ENCODE results near the gene GARRE1.
"Not testable (repeated sequence)": the region's sequence is repeated elsewhere in the genome, so short reads cannot be mapped to it uniquely, and the experiment has no call there.

GARRE1 gene

DNA sequence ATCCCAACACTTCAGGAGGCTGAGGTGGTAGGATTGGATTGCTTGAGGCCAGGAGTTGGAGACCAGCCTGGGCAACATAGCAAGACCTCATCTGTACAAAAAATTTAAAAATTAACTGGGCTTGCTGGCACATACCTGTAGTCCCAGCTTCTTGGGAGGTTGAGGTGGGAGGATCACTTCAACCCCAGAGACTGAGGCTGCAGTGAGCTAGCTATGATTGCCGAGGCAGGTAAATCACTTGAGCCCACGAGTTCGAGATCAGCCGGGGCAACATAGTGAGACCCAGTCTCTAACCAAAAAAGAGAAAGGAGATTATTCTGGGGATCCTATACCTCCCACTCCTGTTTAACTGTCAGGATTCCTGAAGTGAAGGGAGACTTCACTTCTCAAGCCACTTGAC, 16.4 kb upstream of the GARRE1 start:
- Histone ChIP-seq H3K9me3 (replicated peaks in 1 of 11) (no peaks in the 10 kb centered on the region), H3K4me1 (peaks cover 0 to 15% (median 6%) of the 10 kb centered on the region in 10 experiments; a peak in 10 of 20 replicates), H3K27me3 (no peaks in the 10 kb centered on the region), H3K4me3 (no peak overlapping the region), H3K4me2 (no peak overlapping the region), H4K20me1 (peaks cover 0 to 21% (median 7%) of the 10 kb centered on the region in 11 experiments; a peak in 9 of 22 replicates), H3K9ac (no peak overlapping the region), H3K36me3 (peaks cover 5 to 28% (median 9%) of the 10 kb centered on the region in 11 experiments; a peak in 8 of 22 replicates), H3K27ac (no peak overlapping the region)
- no peak for TF ChIP-seq Cebpa-rat (IDR thresholded peaks at IDR 0.05)

DNA sequence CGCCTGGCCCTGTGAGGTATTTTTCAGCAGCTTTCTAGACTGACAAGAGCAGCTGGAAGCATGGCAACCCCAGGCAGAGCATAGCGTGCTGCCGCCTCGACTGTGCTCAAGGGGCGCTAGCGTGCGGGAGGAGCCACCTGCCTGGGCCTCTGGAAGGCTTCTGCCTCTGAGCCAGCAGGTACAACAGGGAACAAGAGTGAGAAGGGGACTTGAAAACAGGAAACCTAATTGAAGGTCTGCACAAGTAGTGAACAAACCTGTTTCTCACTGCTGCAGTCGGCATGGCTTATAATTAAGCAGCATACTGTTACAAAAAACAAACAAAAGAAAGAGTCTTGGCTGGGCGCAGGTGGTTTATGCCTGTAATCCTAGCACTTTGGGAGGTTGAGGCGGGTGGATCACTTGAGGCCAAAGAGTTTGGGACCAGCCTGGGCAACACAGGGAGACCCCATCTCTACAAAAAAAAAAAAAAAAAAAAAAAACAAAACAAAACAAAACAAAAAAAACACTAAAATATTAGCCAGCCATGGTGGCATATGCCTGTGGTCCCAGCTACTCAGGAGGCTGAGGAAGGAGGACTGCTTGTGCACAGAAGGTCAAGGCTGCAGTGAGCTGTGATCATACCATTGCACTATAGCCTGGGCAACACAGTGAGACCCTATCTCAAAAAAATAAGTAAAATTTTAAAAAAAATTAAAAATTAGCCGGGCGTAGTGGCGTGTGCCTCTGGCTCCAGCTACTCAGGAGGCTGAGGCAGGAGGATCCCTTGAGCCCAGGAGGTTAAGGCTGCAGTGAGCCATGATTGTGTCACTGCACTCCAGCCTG, 12.6 kb upstream of the GARRE1 start:
- Histone ChIP-seq H4K20me1 (peaks cover 0 to 15% (median 0%) of the 10 kb centered on the region in 11 experiments; a peak in 1 of 22 replicates), H3K9me3 (replicated peaks in 1 of 11) (no peaks in the 10 kb centered on the region), H3K4me3 (no peak overlapping the region), H3K27me3 (no peaks in the 10 kb centered on the region), H3K9ac (no peak overlapping the region), H3K4me2 (no peak overlapping the region), H3K4me1 (peaks cover 0 to 12% (median 7%) of the 10 kb centered on the region in 10 experiments; a peak in 8 of 20 replicates), H3K36me3 (peaks cover 0 to 11% (median 4%) of the 10 kb centered on the region in 11 experiments; a peak in 4 of 22 replicates), H3K27ac (no peak overlapping the region)
- TF ChIP-seq Cebpa-rat (IDR thresholded peaks at IDR 0.05) = no peak

- H3K36me3 ChIP-seq; H3K27me3 ChIP-seq; H3K9me3 ChIP-seq (replicated peaks in 1 of 11); H3K4me3 ChIP-seq; H3K9ac ChIP-seq; H3K27ac ChIP-seq; H4K20me1 ChIP-seq: not testable (repeated sequence)
- Histone ChIP-seq H3K4me1 (peaks cover 0 to 12% (median 7%) of the 10 kb centered on the region in 10 experiments; a peak in 8 of 20 replicates), H3K4me2 (0 out of 22 replicates have a peak overlapping the region, but pooled peaks of 2 of the 11 experiments have one; percentile 3 to 18)
Measured at GRCh38 chr19:34243138-34243875, 11.0 kb upstream of the GARRE1 start.

DNA sequence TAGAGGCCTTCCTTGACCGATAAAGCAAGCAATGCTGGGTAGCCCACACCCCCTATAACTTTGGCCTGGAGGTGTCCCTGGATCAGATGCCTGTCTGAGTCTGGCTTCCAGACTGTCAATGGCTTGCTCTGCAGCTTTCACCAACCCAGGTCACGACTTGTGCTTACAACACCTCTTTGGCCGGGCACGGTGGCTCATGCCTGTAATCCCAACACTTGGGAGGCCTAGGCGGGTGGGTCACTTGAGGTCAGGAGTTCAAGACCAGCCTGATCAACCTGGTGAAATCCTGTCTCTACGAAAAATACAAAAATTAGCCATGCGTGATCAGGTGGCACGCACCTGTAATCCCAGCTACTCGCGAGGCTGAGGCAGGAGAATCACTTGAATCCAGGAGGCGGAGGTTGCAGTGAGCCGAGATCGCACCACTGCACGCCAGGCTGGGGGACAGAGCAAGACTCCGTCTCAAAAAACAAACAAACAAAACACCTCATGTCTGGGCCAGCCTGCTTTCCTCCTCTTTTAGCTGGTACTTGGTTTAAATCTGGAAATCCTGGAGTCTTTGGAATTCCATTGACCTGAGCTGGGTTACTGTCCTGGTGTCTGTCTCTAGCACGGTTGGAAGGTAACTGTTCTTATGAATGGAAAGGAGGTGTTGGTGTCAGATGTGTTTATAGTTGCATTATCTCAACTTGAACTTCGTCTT, 10.3 kb upstream of the GARRE1 start:
- Histone ChIP-seq H3K4me1 (peaks cover 0 to 12% (median 7%) of the 10 kb centered on the region in 10 experiments; a peak in 8 of 20 replicates), H3K27me3 (no peaks in the 10 kb centered on the region), H3K4me3 (no peak overlapping the region), H3K9ac (no peak overlapping the region), H3K27ac (no peak overlapping the region), H3K36me3 (0 out of 22 replicates have a peak, but pooled peaks cover 0 to 4% (median 0%) of the 10 kb centered on the region in 11 experiments), H3K4me2 (peak overlapping the region in 2 of 11 experiments; percentile 3 to 18; a peak in 1 of 22 replicates), H3K9me3 (replicated peaks in 1 of 11) (no peaks in the 10 kb centered on the region), H4K20me1 (peaks cover 0 to 9% (median 0%) of the 10 kb centered on the region in 11 experiments; a peak in 1 of 22 replicates)
- no peak for TF ChIP-seq Cebpa-rat (IDR thresholded peaks at IDR 0.05)

GRCh38 chr19:34244611-34245299, 9.6 kb upstream of the GARRE1 start:
- no peak overlapping the region for H3K4me3 ChIP-seq
- H3K27me3 ChIP-seq = no peaks in the 10 kb centered on the region
- no peak overlapping the region for H3K9ac ChIP-seq
- H4K20me1 ChIP-seq = peaks cover 0 to 9% (median 0%) of the 10 kb centered on the region in 11 experiments; a peak in 1 of 22 replicates
- H3K9me3 ChIP-seq (replicated peaks in 1 of 11) = no peaks in the 10 kb centered on the region
- no peak for TF ChIP-seq Cebpa-rat (IDR thresholded peaks at IDR 0.05)
- no peak overlapping the region for H3K27ac ChIP-seq
- H3K4me2 ChIP-seq = no peak overlapping the region; a peak in 2 of 22 replicates
- peaks cover 0 to 12% (median 7%) of the 10 kb centered on the region in 10 experiments; a peak in 8 of 20 replicates for H3K4me1 ChIP-seq
- H3K36me3 ChIP-seq = 0 out of 22 replicates have a peak, but pooled peaks cover 0 to 4% (median 0%) of the 10 kb centered on the region in 11 experiments

GRCh38 chr19:34246340-34246739, 8.0 kb upstream of the GARRE1 start:
- H3K36me3 ChIP-seq = no peaks in the 10 kb centered on the region

GRCh38 chr19:34248941-34249340, 5.4 kb upstream of the GARRE1 start:
- TF ChIP-seq Cebpa-rat (IDR thresholded peaks at IDR 0.05) = no peak
- peaks cover 0 to 12% (median 6%) of the 10 kb centered on the region in 10 experiments; a peak in 14 of 20 replicates for H3K4me1 ChIP-seq
- peaks cover 0 to 3% (median 0%) of the 10 kb centered on the region in 11 experiments; a peak in 1 of 22 replicates for H4K20me1 ChIP-seq

More at GRCh38 chr19:34246340-34246739, 8.0 kb upstream of the GARRE1 start:
- Histone ChIP-seq H3K4me3 (no peak overlapping the region), H3K27me3 (no peaks in the 10 kb centered on the region), H4K20me1 (peaks cover 0 to 9% (median 0%) of the 10 kb centered on the region in 11 experiments; a peak in 1 of 22 replicates), H3K4me2 (no peak overlapping the region), H3K9me3 (replicated peaks in 1 of 11) (no peaks in the 10 kb centered on the region), H3K27ac (no peak overlapping the region), H3K4me1 (peaks cover 0 to 12% (median 7%) of the 10 kb centered on the region in 10 experiments; a peak in 8 of 20 replicates), H3K9ac (no peak overlapping the region)
- no peak for TF ChIP-seq Cebpa-rat (IDR thresholded peaks at IDR 0.05)

GRCh38 chr19:34253167-34253566, 1.2 kb upstream of the GARRE1 start:
- H3K27ac ChIP-seq; H3K9ac ChIP-seq; H3K9me3 ChIP-seq (replicated peaks in 1 of 11); H3K27me3 ChIP-seq; H3K4me3 ChIP-seq; H3K36me3 ChIP-seq: not testable (repeated sequence)
- peak overlapping the region in 5 of 11 experiments; percentile 70 to 90 (median 83); a peak in 6 of 22 replicates for H3K4me2 ChIP-seq
- peaks cover 6 to 18% (median 11%) of the 10 kb centered on the region in 10 experiments; a peak in 17 of 20 replicates for H3K4me1 ChIP-seq
- peaks cover 0 to 17% (median 0%) of the 10 kb centered on the region in 11 experiments; a peak in 6 of 22 replicates for H4K20me1 ChIP-seq

More at GRCh38 chr19:34248941-34249340, 5.4 kb upstream of the GARRE1 start:
- Histone ChIP-seq H3K9me3 (replicated peaks in 1 of 11) (no peaks in the 10 kb centered on the region), H3K9ac (no peak overlapping the region), H3K4me2 (no peak overlapping the region), H3K4me3 (no peak overlapping the region), H3K27me3 (no peaks in the 10 kb centered on the region), H3K36me3 (no peaks in the 10 kb centered on the region), H3K27ac (no peak overlapping the region)

- not testable (repeated sequence) for H3K9me3 ChIP-seq (replicated peaks in 1 of 11); H3K36me3 ChIP-seq; H3K27me3 ChIP-seq
- Histone ChIP-seq H4K20me1 (peaks cover 0 to 17% (median 0%) of the 10 kb centered on the region in 11 experiments; a peak in 6 of 22 replicates), H3K27ac (peak overlapping the region in 4 of 11 experiments; percentile 67 to 85 (median 82); a peak in 6 of 22 replicates), H3K4me1 (peaks cover 6 to 18% (median 11%) of the 10 kb centered on the region in 10 experiments; a peak in 17 of 20 replicates), H3K4me2 (peak overlapping the region; percentile 64 to 90 (median 81)), H3K4me3 (peak overlapping the region; percentile 85 to 95 (median 91)), H3K9ac (peak overlapping the region in 10 of 11 experiments; percentile 79 to 93 (median 86); a peak in 19 of 22 replicates)
Measured at GRCh38 chr19:34253681-34254045, 691 bp upstream of the GARRE1 start.

Data from BLaER1 treated with 17β-estradiol and CSF1 and Interleukin-3, amounts not matched to agents 10 nM and 100 nM (cell line).